ENCODE results near the gene CFAP251.
"Not testable (repeated sequence)": the region's sequence is repeated elsewhere in the genome, so short reads cannot be mapped to it uniquely, and the experiment has no call there.

CFAP251 gene

DNA sequence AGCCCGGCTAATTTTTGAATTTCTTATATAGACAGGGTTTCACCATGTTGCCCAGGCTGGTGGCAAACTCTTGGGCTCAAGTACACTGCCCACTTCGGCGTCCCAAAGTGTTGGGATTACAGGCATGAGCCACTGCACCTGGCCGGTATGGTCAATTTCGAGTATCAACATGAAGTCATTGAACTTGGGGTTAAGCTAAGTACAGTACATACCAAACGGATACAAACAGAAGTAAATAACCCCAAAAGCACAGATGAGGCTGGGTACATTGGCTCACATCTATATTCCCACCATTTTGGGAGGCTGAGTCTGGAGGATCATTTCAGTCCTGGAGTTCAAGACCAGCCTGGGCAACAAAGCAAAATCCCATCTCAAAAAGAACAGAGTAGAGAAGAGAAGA, 42.8 kb upstream of the CFAP251 start:
- no peak for TF ChIP-seq CTCF (IDR thresholded peaks at IDR 0.05; ENCODE audit: control extremely low read depth, extremely low read depth, low read depth, missing control alignments)

DNA sequence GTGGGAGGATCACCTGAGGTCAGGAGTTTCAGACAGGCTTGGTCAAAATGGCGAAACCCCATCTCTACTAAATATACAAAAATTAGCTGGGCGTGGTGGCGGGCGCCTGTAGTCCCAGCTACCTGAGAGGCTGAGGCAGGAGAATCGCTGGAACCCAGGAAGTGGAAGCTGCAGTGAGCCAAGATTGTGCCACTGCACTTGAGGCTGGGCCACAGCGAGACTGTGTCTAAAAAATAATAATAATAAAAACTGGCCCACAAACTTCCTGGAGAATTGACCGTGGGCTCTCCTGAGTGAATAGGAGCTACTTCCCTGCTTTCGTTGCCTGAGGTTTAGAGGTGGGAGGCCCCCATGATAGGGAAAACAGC, 42.3 kb upstream of the CFAP251 start:
- CTCF ChIA-PET, result interaction anchor here (0.9 to 2.9 kb wide), 3 partner anchors 12 to 82 kb away, joined by 3 to 15 read pairs (median 4); partner anchors contain the start of gene PSMD9
- POLR2A ChIA-PET; DNase-seq (ENCODE audit: extremely low spot score): not testable (repeated sequence)

More for the DNA sequence above, 42.8 kb upstream of the CFAP251 start:
- ChIA-PET CTCF (interaction anchor here (0.9 to 2.9 kb wide), 3 partner anchors 12 to 81 kb away, joined by 3 to 15 read pairs (median 4); partner anchors contain the start of gene PSMD9), POLR2A (no interaction called here)
- no peak for DNase-seq (ENCODE audit: extremely low spot score)

GRCh38 chr12:121883315-121883660, 35.1 kb upstream of the CFAP251 start:
- CTCF ChIA-PET, result interaction anchor here (0.6 to 1.0 kb wide), 2 partner anchors 10 to 89 kb away, joined by 3 to 8 read pairs; no protein-coding TSS in a partner anchor
- POLR2A ChIA-PET, result no interaction called here
- no peak for TF ChIP-seq CTCF (IDR thresholded peaks at IDR 0.05; ENCODE audit: control extremely low read depth, extremely low read depth, low read depth, missing control alignments)
- DNase-seq (ENCODE audit: extremely low spot score), result no peak

DNA sequence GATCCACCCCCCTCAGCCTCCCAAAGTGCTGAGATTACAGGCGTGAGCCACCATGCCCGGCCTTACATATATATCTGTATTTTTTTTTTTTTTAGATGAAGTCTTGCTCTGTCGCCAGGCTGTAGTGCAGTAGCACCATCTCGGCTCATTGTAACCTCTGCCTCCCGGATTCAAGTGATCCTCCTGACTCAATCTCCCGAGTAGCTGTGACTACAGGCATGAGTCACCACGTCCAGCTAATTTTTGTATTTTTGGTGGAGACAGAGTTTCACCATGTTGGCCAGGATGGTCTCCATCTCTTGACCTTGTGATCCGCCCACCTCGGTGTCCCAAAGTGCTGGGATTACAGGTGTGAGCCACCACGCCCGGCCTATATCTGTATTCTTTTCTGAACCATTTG, 33.3 kb upstream of the CFAP251 start:
- CTCF ChIA-PET, result interaction anchor here (0.9 kb wide), 1 partner anchor 31 kb away, joined by 3 read pairs; no protein-coding TSS in a partner anchor
- POLR2A ChIA-PET; DNase-seq (ENCODE audit: extremely low spot score): not testable (repeated sequence)

GRCh38 chr12:121888083-121888477, 30.3 kb upstream of the CFAP251 start:
- TF ChIP-seq CTCF (IDR thresholded peaks at IDR 0.05; ENCODE audit: control extremely low read depth, extremely low read depth, low read depth, missing control alignments), result no peak
- ChIA-PET CTCF (interaction anchor here (0.9 to 7.8 kb wide), 23 partner anchors 8 to 189 kb away, joined by 3 to 102 read pairs (median 4); partner anchors contain the start of gene RHOF), POLR2A (interaction anchor here (0.8 to 1.2 kb wide), 3 partner anchors 28 to 94 kb away, joined by 3 to 4 read pairs (median 4); partner anchors contain the start of gene SETD1B)
- DNase-seq (ENCODE audit: extremely low spot score), result no peak

DNA sequence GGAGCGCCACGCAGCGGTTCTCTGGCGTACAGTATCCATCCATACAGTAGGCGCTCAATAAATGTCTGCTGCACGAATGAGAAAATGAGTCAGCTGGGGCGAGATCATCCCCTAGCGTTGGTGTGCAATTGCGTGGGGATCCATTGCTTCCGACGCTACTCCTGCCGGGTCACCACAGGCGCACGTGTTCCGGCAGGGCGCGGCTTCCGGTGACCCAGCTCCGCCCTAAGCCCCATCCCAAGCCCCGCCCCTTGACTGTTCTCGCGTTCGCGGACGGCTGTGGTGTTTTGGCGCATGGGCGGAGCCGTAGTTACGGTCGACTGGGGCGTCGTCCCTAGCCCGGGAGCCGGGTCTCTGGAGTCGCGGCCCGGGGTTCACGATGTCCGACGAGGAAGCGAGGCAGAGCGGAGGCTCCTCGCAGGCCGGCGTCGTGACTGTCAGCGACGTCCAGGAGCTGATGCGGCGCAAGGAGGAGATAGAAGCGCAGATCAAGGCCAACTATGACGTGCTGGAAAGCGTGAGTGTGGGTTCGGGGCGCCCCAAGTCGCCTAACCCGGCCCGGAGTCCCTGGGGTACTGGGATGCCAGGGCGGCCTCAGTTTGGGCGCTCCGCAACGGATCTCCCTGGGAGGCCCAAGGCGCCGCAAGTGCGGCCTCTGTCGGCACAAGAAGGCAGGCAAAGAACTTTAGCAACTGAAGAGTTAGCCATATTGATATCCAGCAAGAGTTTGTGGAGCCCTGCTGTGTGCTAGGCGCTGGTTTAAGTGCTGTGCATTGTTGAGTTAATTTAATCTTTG, 29.7 kb upstream of the CFAP251 start, which contains the start of gene PSMD9:
TSS of gene PSMD9 (plus strand) at position 313 of the 796 bp plus-strand sequence. CDS start at position 380, 67 bp downstream.
- peak; percentile 66 for TF ChIP-seq CTCF (IDR thresholded peaks at IDR 0.05; ENCODE audit: control extremely low read depth, extremely low read depth, low read depth, missing control alignments)
- ChIA-PET POLR2A (interaction anchor here (0.8 to 1.2 kb wide), 3 partner anchors 29 to 94 kb away, joined by 3 to 4 read pairs (median 4); partner anchors contain the start of gene SETD1B), CTCF (interaction anchor here (0.7 to 7.8 kb wide), 20 partner anchors 9 to 166 kb away, joined by 3 to 102 read pairs (median 4); partner anchors contain the start of gene RHOF)
- peak; percentile 99 for DNase-seq (ENCODE audit: extremely low spot score)

DNA sequence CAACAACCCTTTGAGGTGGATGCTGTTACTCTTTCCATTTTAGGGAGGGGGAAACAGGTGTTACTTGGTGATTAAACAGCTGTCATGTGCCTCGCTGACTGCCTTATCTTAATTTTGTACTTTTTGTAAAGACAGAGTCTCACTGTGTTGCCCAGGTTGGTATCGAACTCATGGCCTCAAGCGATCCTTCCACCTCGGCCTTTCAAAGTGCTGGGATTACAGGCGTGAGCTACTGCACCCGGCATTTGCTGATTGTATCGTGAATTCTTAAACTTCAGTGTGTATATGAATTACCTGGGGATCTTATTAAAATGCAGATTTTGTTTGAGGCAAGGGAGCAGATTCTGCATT, 29.1 kb upstream of the CFAP251 start:
- ChIA-PET CTCF (interaction anchor here (1.2 to 7.8 kb wide), 5 partner anchors 9 to 166 kb away, joined by 3 to 102 read pairs (median 4); partner anchors contain the start of gene RHOF), POLR2A (interaction anchor here (1.2 kb wide), 1 partner anchor 29 kb away, joined by 4 read pairs; no protein-coding TSS in a partner anchor)
- TF ChIP-seq CTCF (IDR thresholded peaks at IDR 0.05; ENCODE audit: control extremely low read depth, extremely low read depth, low read depth, missing control alignments), result no peak
- no peak for DNase-seq (ENCODE audit: extremely low spot score)

GRCh38 chr12:121889661-121890060, 28.7 kb upstream of the CFAP251 start:
- DNase-seq (ENCODE audit: extremely low spot score); POLR2A ChIA-PET: not testable (repeated sequence)
- CTCF ChIA-PET, result interaction anchor here (1.5 to 7.8 kb wide), 3 partner anchors 9 to 94 kb away, joined by 3 to 102 read pairs (median 4); partner anchors contain the start of gene RHOF
